ENCODE data around the gene HMCES.
"Not testable (repeated sequence)": the region's sequence is repeated elsewhere in the genome, so short reads cannot be mapped to it uniquely, and the experiment has no call there.

Gene HMCES

GRCh38 chr3:129257609-129258008 is 21.1 kb upstream of the HMCES start:
- no peak for DNase-seq (ENCODE audit: low read depth)

- no peak for DNase-seq (ENCODE audit: low read depth)
Observed at GRCh38 chr3:129259612-129260477, 18.8 kb upstream of the HMCES start.

- no peak for DNase-seq (ENCODE audit: low read depth)
Observed at GRCh38 chr3:129260606-129261005, 18.1 kb upstream of the HMCES start.

- no peak for DNase-seq (ENCODE audit: low read depth)
Observed at GRCh38 chr3:129261894-129262293, 16.8 kb upstream of the HMCES start.

GRCh38 chr3:129263161-129263910 is 15.3 kb upstream of the HMCES start:
- no peak for DNase-seq (ENCODE audit: low read depth)

GRCh38 chr3:129264994-129265393 is 13.7 kb upstream of the HMCES start:
- not testable (repeated sequence) for DNase-seq (ENCODE audit: low read depth)

- no peak for DNase-seq (ENCODE audit: low read depth)
Observed at GRCh38 chr3:129266651-129267050, 12.0 kb upstream of the HMCES start.

GRCh38 chr3:129268396-129268795 is 10.3 kb upstream of the HMCES start:
- DNase-seq (ENCODE audit: low read depth): no peak

- no peak for DNase-seq (ENCODE audit: low read depth)
Observed at GRCh38 chr3:129271674-129272073, 7.0 kb upstream of the HMCES start.

GRCh38 chr3:129276385-129276784 is 2.3 kb upstream of the HMCES start:
- no peak for DNase-seq (ENCODE audit: low read depth)

GRCh38 chr3:129277829-129278271 is 820 bp upstream of the HMCES start:
- no peak for DNase-seq (ENCODE audit: low read depth)

GRCh38 chr3:129278966-129279906 is 566 bp downstream of the HMCES start:
- DNase-seq (ENCODE audit: low read depth): peak; percentile 48

GRCh38 chr3:129280183-129280582 is 1.5 kb downstream of the HMCES start:
- DNase-seq (ENCODE audit: low read depth): no peak

GRCh38 chr3:129281726-129282125 is 3.1 kb downstream of the HMCES start:
- no peak for DNase-seq (ENCODE audit: low read depth)

- DNase-seq (ENCODE audit: low read depth): no peak
Observed at GRCh38 chr3:129282727-129283327, 4.2 kb downstream of the HMCES start.

- peak; percentile 75 for DNase-seq (ENCODE audit: low read depth)
Observed at GRCh38 chr3:129286081-129286480, 7.4 kb downstream of the HMCES start.

- no peak for DNase-seq (ENCODE audit: low read depth)
Observed at GRCh38 chr3:129288446-129288845, 9.8 kb downstream of the HMCES start.

- peak; percentile 82 for DNase-seq (ENCODE audit: low read depth)
Observed at GRCh38 chr3:129289201-129289921, 10.7 kb downstream of the HMCES start.

- DNase-seq (ENCODE audit: low read depth): no peak
Observed at GRCh38 chr3:129291236-129291886, 12.7 kb downstream of the HMCES start.

GRCh38 chr3:129295286-129295685 is 16.6 kb downstream of the HMCES start:
- no peak for DNase-seq (ENCODE audit: low read depth)

Data from amniotic epithelial cell (primary cell).